ENCODE results near the gene IFNA1. TPM values are rescaled to one million over a fixed set of nuclear protein-coding genes. Genes with fewer than 3 reads are reported as not detected.

IFNA1 gene
- not detected for total RNA-seq

GRCh38 chr9:21440139-21440538 lies at the start of gene IFNA1:
Gene IFNA1, plus strand, starts transcription at chr9:21440439. Its CDS starts 69 bp downstream, at chr9:21440508.

GRCh38 chr9:21408817-21409216 lies 31.4 kb upstream of the IFNA1 start, which contains the start of gene IFNA8:
Gene IFNA8, plus strand, starts transcription at chr9:21409117. Its CDS starts 60 bp downstream, at chr9:21409177.

GRCh38 chr9:21482213-21482612 lies 42.0 kb downstream of the IFNA1 start, which contains the start of gene IFNE:
Gene IFNE, minus strand, starts transcription at chr9:21482313. Its CDS starts 619 bp downstream, at chr9:21481694.

Other genes starting within 250 kb of the IFNA1 start
- gene IFNA7, start 238.2 kb upstream of the IFNA1 start, total RNA-seq = not detected
- gene IFNA10, start 233.3 kb upstream of the IFNA1 start, total RNA-seq = not detected
- not detected for gene IFNA16, start 223.1 kb upstream of the IFNA1 start, total RNA-seq
- gene IFNA17, start 212.2 kb upstream of the IFNA1 start, total RNA-seq = not detected
- gene IFNA14, start 200.4 kb upstream of the IFNA1 start, total RNA-seq = not detected
- not detected for gene IFNA5, start 135.1 kb upstream of the IFNA1 start, total RNA-seq
- 10 to 100 TPM; 29.9 to 34.6 TPM for gene KLHL9, start 105.0 kb upstream of the IFNA1 start, total RNA-seq
- not detected for gene IFNA6, start 89.6 kb upstream of the IFNA1 start, total RNA-seq
- not detected for gene IFNA13, start 72.4 kb upstream of the IFNA1 start, total RNA-seq
- gene IFNA2, start 55.0 kb upstream of the IFNA1 start, total RNA-seq = not detected
- not detected for gene IFNA8, start 31.3 kb upstream of the IFNA1 start, total RNA-seq
- gene IFNE, start 41.9 kb downstream of the IFNA1 start, total RNA-seq = under 1 TPM in 1 of 2 donors, not detected in 1; under 0.01 TPM

Measured in melanocyte of skin (primary cell).